Measurements from ENCODE around the gene LST1.

Gene LST1

GRCh38 chr6:31541658-31542521 lies 44.2 kb upstream of the LST1 start, which contains the start of gene DDX39B:
Gene DDX39B (minus strand): TSS chr6:31542003. CDS start chr6:31540532, 1,471 bp downstream.
- H3K79me2 ChIP-seq = peaks cover 40% of the 10 kb centered on the region

GRCh38 chr6:31543639-31544038 lies 42.4 kb upstream of the LST1 start:
- peak overlapping the region; percentile 92 for H3K27ac ChIP-seq

More at GRCh38 chr6:31541658-31542521, 44.2 kb upstream of the LST1 start, which contains the start of gene DDX39B:
- TF ChIP-seq CTCF (IDR thresholded peaks at IDR 0.05) = no peak
- H3K36me3 ChIP-seq (ENCODE audit: control insufficient read depth, insufficient read depth, low read length) = no peaks in the 10 kb centered on the region
- peak within 1 kb of the TSS; percentile 90 for H3K9ac ChIP-seq
- peak within 1 kb of the TSS; percentile 59 for H3K4me2 ChIP-seq (ENCODE audit: low read length)
- H3K27me3 ChIP-seq (ENCODE audit: control insufficient read depth, insufficient read depth, low read length) = no peaks in the 10 kb centered on the region
- peak within 1 kb of the TSS; percentile 82 for H2AFZ ChIP-seq
- peak within 1 kb of the TSS; percentile 92 for H3K27ac ChIP-seq
- H3K4me3 ChIP-seq (ENCODE audit: low read depth, low read length) = peak within 1 kb of the TSS; percentile 99
- peaks cover 20% of the 10 kb centered on the region for H3K4me1 ChIP-seq
- H3K9me3 ChIP-seq (ENCODE audit: control insufficient read depth, low read length) = no peaks in the 10 kb centered on the region

GRCh38 chr6:31544676-31545075 lies 41.4 kb upstream of the LST1 start:
- no peak overlapping the region for H3K27ac ChIP-seq
- H2AFZ ChIP-seq = no peak overlapping the region
- H3K4me1 ChIP-seq = peaks cover 24% of the 10 kb centered on the region
- TF ChIP-seq CTCF (IDR thresholded peaks at IDR 0.05) = no peak
- no peak overlapping the region for H3K4me2 ChIP-seq (ENCODE audit: low read length)
- H3K9me3 ChIP-seq (ENCODE audit: control insufficient read depth, low read length) = no peaks in the 10 kb centered on the region
- H3K9ac ChIP-seq = no peak overlapping the region
- no peaks in the 10 kb centered on the region for H3K27me3 ChIP-seq (ENCODE audit: control insufficient read depth, insufficient read depth, low read length)
- H3K79me2 ChIP-seq = peaks cover 38% of the 10 kb centered on the region
- H3K4me3 ChIP-seq (ENCODE audit: low read depth, low read length) = no peak overlapping the region
- H3K36me3 ChIP-seq (ENCODE audit: control insufficient read depth, insufficient read depth, low read length) = no peaks in the 10 kb centered on the region

More at GRCh38 chr6:31543639-31544038, 42.4 kb upstream of the LST1 start:
- Histone ChIP-seq H3K4me2 (ENCODE audit: low read length) (no peak overlapping the region), H3K79me2 (peaks cover 47% of the 10 kb centered on the region), H3K9ac (no peak overlapping the region), H3K27me3 (ENCODE audit: control insufficient read depth, insufficient read depth, low read length) (no peaks in the 10 kb centered on the region), H3K4me3 (ENCODE audit: low read depth, low read length) (no peak overlapping the region), H3K9me3 (ENCODE audit: control insufficient read depth, low read length) (no peaks in the 10 kb centered on the region), H3K36me3 (ENCODE audit: control insufficient read depth, insufficient read depth, low read length) (no peaks in the 10 kb centered on the region), H2AFZ (no peak overlapping the region), H3K4me1 (peaks cover 22% of the 10 kb centered on the region)
- no peak for TF ChIP-seq CTCF (IDR thresholded peaks at IDR 0.05)

- H3K9me3 ChIP-seq (ENCODE audit: control insufficient read depth, low read length) = no peaks in the 10 kb centered on the region
- no peak overlapping the region for H3K27ac ChIP-seq
- H3K4me2 ChIP-seq (ENCODE audit: low read length) = no peak overlapping the region
- H3K36me3 ChIP-seq (ENCODE audit: control insufficient read depth, insufficient read depth, low read length) = no peaks in the 10 kb centered on the region
- no peak overlapping the region for H3K4me3 ChIP-seq (ENCODE audit: low read depth, low read length)
- H3K4me1 ChIP-seq = peaks cover 18% of the 10 kb centered on the region
- no peak overlapping the region for H3K9ac ChIP-seq
- H3K27me3 ChIP-seq (ENCODE audit: control insufficient read depth, insufficient read depth, low read length) = no peaks in the 10 kb centered on the region
- TF ChIP-seq CTCF (IDR thresholded peaks at IDR 0.05) = no peak
- peaks cover 32% of the 10 kb centered on the region for H3K79me2 ChIP-seq
- no peak overlapping the region for H2AFZ ChIP-seq
Observed at GRCh38 chr6:31545291-31545690, 40.8 kb upstream of the LST1 start.
